Stomach smooth muscle (tissue), 2 donors: ENCODE results near the gene MBOAT7.
A peak's percentile ranks its signal among the peaks of the same experiment; 100 is the strongest.
"Not testable (repeated sequence)": the region's sequence is repeated elsewhere in the genome, so short reads cannot be mapped to it uniquely, and the experiment has no call there.

ENCODE experiments used
- H3K27ac ChIP-seq: one replicate; pipeline ENCODE4 v1.7.0; 2013; ENCODE audit warnings: mild to moderate bottlenecking, low read length, inconsistent platforms
- H3K27me3 ChIP-seq, 2 donors: one replicate each; pipeline ENCODE4 v1.7.0; 2013; ENCODE audit warnings: low read length in 2 of 2; ENCODE audit not compliant: insufficient read depth in 2 of 2, control insufficient read depth in 1 of 2
- H3K36me3 ChIP-seq, 2 donors: one replicate each; pipeline ENCODE4 v1.7.0; 2013; ENCODE audit warnings: low read length in 2 of 2; ENCODE audit not compliant: control insufficient read depth in 2 of 2, insufficient read depth in 2 of 2
- H3K4me1 ChIP-seq: one replicate; pipeline ENCODE4 v1.7.0; 2013; ENCODE audit warnings: low read length; ENCODE audit not compliant: control insufficient read depth, insufficient read depth
- H3K4me3 ChIP-seq, 2 donors: one replicate each; pipeline ENCODE4 v1.7.0; 2013; ENCODE audit warnings: low read length in 2 of 2
- H3K9ac ChIP-seq, 2 donors: one replicate each; pipeline ENCODE4 v1.7.0; 2013; ENCODE audit warnings: low read length in 2 of 2, mild to moderate bottlenecking in 1 of 2
- H3K9me3 ChIP-seq, 2 donors: one replicate each; pipeline ENCODE4 v1.7.0; 2013; ENCODE audit warnings: low read length in 2 of 2; ENCODE audit not compliant: control insufficient read depth in 2 of 2
- donor health status: healthy.
- donor health status: Pancreatic carcinoma.

The MBOAT7 gene

DNA sequence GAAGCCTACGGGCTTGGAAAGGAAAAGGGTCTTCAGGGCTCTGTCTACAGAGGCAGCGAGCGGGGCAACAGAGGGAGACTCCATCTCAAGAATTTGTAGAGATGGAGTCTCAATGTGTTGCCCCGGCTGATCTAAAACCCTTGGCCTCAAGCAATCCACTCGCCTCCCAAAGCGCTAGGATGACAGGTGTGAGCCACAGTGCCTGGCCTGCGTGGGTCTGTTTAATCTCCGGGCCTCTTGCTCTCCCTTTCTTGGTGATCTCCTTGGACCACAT lies 19.3 kb upstream of the MBOAT7 start:
- Histone ChIP-seq H3K9ac (peak overlapping the region in 1 of 2 donors; percentile 17), H3K9me3 (no peaks in the 10 kb centered on the region), H3K27ac (peak overlapping the region; percentile 66), H3K4me3 (no peak overlapping the region), H3K27me3 (no peaks in the 10 kb centered on the region), H3K36me3 (peaks cover 34 to 40% of the 10 kb centered on the region in 2 donors), H3K4me1 (peaks cover 51% of the 10 kb centered on the region)

DNA sequence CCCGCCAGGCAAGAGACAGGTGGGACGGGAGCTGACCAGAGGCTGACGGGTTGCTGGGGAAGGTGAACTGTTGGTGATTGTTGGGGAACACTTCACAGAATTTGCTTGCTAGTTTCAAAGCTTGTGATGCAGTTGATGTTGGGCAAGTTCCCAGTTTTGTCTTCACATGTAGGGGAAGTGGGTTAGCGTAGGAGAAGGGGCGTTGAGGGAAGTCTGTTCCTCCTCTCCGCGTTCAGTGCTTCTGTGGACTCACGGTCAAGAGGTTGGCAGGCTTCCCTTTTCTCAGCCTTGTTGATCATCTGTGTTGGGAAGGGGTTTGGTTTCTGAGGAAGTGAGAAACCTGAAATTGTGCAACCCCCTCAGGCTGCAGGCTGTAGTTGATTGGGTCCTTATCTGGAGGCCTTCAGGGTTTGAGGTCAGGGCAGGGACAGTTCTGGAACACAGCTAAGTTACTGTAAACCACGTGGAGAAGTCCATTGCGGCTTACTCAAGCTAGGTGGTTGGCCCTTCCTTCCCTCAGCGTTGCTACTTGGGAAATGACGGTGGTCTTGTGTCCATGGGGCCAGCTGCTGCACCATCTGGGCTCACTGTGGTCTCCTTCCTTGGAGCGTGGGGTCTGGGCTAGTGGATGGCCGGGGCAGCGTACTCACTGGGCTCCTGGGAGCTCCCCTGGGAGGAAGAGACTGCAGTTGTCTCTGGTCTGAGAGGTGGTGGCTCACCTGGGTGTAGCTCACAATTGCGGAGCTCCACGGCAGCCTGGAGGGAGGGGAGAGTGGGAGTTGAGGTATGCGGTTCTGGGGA lies 18.8 kb upstream of the MBOAT7 start:
- H3K9ac ChIP-seq: peak overlapping the region in 1 of 2 donors; percentile 21
- no peaks in the 10 kb centered on the region for H3K27me3 ChIP-seq
- peak overlapping the region; percentile 66 for H3K27ac ChIP-seq
- H3K4me3 ChIP-seq: no peak overlapping the region
- H3K36me3 ChIP-seq: peaks cover 40 to 44% of the 10 kb centered on the region in 2 donors
- H3K9me3 ChIP-seq: no peaks in the 10 kb centered on the region
- H3K4me1 ChIP-seq: peaks cover 56% of the 10 kb centered on the region

DNA sequence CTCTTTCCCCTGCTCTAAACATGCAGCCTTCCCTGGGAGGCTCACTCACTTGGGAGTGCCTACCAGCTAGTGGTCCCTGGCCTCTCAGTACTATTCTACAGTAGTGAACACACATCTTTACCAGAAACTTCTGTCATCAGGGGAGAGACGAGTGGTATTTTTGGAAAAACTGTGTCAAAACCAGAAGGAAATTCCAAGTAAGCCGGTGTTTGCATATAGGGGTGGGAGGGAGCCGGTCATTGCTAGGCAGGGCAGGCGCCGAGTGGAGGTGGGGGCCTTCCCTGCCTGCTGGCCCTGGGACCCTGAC lies 18.2 kb upstream of the MBOAT7 start:
- Histone ChIP-seq H3K4me3 (no peak overlapping the region), H3K9me3 (no peaks in the 10 kb centered on the region), H3K27ac (peak overlapping the region; percentile 31), H3K27me3 (no peaks in the 10 kb centered on the region), H3K9ac (no peak overlapping the region), H3K36me3 (peaks cover 44 to 50% of the 10 kb centered on the region in 2 donors), H3K4me1 (peaks cover 62% of the 10 kb centered on the region)

DNA sequence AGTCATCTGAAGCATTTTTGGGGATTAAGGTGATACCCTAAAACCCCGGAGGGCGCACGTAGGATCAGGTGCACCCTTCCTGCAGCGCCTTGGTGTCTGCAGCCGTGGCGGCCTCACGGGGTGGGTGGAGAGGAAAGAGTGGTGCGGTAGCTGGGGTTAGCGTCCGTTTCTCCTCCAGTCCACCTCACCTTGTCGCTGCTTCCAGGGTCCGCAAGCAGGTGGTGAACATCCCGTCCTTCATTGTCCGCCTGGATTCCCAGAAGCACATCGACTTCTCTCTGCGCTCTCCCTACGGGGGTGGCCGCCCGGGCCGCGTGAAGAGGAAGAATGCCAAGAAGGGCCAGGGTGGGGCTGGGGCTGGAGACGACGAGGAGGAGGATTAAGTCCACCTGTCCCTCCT lies 17.8 kb upstream of the MBOAT7 start:
- H3K9me3 ChIP-seq, H3K4me3 ChIP-seq, H3K27ac ChIP-seq, H3K27me3 ChIP-seq, H3K9ac ChIP-seq: not testable (repeated sequence)
- H3K36me3 ChIP-seq: peaks cover 48 to 54% of the 10 kb centered on the region in 2 donors
- H3K4me1 ChIP-seq: peaks cover 66% of the 10 kb centered on the region

DNA sequence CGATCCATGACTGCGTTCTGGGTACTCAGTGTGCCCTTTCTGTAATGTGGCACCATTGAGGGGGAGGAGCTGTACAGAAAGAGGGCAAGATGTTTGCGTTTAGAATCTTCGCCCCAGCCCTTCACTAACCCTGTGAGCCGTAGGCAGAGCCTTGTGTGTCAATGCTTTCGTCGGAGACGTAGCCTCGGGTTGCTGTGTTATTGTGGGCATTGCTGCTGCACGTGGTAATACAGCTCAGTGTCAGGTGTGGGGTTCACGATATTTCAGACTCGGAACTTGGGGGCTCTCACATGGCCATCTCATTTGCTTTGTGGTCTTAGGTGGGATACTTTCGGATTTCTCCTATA lies 17.4 kb upstream of the MBOAT7 start:
- Histone ChIP-seq H3K4me3 (no peak overlapping the region), H3K9ac (no peak overlapping the region), H3K9me3 (no peaks in the 10 kb centered on the region), H3K27me3 (no peaks in the 10 kb centered on the region), H3K36me3 (peaks cover 52 to 57% of the 10 kb centered on the region in 2 donors), H3K4me1 (peaks cover 70% of the 10 kb centered on the region), H3K27ac (no peak overlapping the region)

DNA sequence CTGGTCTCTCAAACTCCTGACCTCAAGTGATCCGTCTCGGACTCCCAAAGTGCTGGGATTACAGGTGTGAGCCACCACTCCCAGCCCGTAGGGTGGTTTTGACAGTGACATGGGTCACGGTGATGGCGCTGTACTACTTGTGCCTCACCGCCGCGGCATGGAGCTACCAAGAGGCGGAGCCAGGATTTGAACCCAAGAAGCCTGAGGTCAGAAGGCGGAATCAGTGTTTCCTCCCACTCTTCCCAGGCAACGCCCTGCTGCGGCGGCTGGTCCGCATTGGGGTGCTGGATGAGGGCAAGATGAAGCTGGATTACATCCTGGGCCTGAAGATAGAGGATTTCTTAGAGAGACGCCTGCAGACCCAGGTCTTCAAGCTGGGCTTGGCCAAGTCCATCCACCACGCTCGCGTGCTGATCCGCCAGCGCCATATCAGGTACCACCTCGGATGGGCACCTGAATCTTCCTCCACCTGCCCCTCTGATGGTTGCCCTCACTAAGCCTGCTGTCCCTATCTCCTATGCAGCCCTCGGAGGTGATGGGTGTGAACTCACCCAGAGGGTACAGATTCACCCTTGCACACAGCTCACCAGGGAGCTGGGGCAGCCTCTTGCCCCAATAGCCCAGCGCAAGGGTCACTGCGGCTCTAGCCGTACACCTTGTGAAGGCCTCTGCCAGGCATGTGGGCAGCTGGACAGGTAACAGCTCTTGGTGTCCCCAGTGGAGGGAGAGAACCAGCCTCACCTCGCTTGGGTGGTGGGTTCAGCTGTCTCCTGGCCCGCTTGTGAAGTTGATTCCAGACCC lies 16.9 kb upstream of the MBOAT7 start:
- H3K36me3 ChIP-seq: peaks cover 52 to 57% of the 10 kb centered on the region in 2 donors
- H3K4me3 ChIP-seq: no peak overlapping the region
- H3K9me3 ChIP-seq: no peaks in the 10 kb centered on the region
- H3K4me1 ChIP-seq: peaks cover 76% of the 10 kb centered on the region
- H3K27me3 ChIP-seq: no peaks in the 10 kb centered on the region
- no peak overlapping the region for H3K27ac ChIP-seq
- no peak overlapping the region for H3K9ac ChIP-seq

DNA sequence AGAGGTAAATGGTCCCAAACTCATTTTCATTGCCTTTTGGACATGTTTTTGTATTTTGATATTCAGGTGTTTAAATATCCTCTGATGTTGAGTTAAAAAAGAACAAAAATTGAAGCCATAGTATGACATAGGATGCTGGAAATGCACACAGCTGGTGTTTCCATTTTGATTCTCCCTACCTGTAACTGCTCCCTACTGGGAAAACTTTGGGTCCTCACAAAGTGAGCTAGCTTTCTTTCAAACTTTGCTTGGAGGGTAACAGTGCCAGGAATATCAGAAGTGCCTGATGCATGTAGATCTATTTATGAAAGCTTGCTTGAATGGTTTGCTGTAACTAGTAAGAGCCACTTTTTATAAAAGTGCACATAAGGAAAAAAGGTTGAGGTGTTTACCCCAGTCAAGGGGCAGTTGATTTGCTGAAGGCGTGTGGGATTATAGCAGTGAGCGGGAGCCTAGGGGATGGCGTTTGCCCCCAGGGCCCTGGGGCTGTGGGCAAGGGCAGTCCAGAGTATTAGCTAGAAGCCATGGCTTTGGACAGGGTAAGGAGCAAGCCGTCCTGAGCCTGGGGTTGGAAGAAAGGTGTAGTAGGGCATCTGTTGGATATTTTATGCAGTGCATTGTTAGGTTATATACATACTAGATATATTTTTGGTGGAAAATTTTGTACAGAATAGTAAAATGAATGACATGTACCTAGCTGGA lies 15.5 kb upstream of the MBOAT7 start:
- H3K9me3 ChIP-seq: no peaks in the 10 kb centered on the region
- no peak overlapping the region for H3K27ac ChIP-seq
- H3K4me1 ChIP-seq: peaks cover 76% of the 10 kb centered on the region
- no peaks in the 10 kb centered on the region for H3K27me3 ChIP-seq
- H3K4me3 ChIP-seq: no peak overlapping the region
- H3K36me3 ChIP-seq: peaks cover 52 to 57% of the 10 kb centered on the region in 2 donors
- H3K9ac ChIP-seq: peak overlapping the region in 1 of 2 donors; percentile 22

DNA sequence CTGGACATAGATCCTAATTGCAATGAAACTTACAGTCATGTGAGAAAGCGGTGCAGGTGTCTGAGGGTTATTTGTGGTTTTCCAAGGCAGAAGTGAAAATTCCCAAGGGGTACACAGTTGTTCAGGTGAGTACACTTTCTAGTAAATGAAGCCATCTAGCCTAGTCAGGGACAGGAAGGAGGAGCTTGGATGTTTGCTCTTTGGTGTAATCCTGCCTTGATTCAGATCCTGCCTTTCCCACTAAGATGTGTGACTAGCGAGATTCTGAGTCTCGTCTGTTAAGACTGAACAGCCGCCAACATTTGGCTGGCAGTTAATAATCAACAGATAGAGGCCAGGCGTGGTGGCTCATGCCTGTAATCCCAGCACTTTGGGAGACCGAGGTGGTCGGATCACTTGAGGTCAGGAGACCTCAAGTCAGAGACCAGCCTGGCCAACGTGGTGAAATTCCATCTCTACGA lies 13.8 kb upstream of the MBOAT7 start:
- H3K9me3 ChIP-seq: no peaks in the 10 kb centered on the region
- H3K36me3 ChIP-seq: peaks cover 49 to 54% of the 10 kb centered on the region in 2 donors
- H3K4me1 ChIP-seq: peaks cover 61% of the 10 kb centered on the region
- no peak overlapping the region for H3K4me3 ChIP-seq
- peak overlapping the region; percentile 21 to 34 for H3K9ac ChIP-seq
- H3K27ac ChIP-seq: no peak overlapping the region
- H3K27me3 ChIP-seq: no peaks in the 10 kb centered on the region

DNA sequence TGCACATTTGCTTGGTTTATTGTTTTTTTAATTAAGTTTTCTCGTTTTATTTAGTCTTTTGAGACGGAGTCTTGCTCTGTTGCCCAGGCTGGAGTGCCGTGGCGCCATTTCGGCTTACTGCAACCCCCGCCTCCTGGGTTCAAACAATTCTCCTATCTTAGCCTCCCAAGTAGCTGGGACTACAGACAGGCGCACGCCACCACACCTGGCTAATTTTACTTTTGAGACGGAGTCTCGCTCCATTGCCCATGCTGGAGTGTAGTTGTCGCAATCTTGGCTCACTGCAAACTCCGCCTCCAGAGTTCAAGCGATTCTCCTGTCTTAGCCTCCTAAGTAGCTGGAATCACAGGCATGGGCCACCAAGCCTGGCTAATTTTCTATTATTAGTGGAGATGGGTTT lies 12.6 kb upstream of the MBOAT7 start:
- H3K36me3 ChIP-seq: peaks cover 41 to 45% of the 10 kb centered on the region in 2 donors
- peak overlapping the region in 1 of 2 donors; percentile 91 for H3K9ac ChIP-seq
- no peaks in the 10 kb centered on the region for H3K9me3 ChIP-seq
- H3K4me1 ChIP-seq: peaks cover 56% of the 10 kb centered on the region
- no peaks in the 10 kb centered on the region for H3K27me3 ChIP-seq
- H3K4me3 ChIP-seq: peak overlapping the region; percentile 92 to 95
- no peak overlapping the region for H3K27ac ChIP-seq

DNA sequence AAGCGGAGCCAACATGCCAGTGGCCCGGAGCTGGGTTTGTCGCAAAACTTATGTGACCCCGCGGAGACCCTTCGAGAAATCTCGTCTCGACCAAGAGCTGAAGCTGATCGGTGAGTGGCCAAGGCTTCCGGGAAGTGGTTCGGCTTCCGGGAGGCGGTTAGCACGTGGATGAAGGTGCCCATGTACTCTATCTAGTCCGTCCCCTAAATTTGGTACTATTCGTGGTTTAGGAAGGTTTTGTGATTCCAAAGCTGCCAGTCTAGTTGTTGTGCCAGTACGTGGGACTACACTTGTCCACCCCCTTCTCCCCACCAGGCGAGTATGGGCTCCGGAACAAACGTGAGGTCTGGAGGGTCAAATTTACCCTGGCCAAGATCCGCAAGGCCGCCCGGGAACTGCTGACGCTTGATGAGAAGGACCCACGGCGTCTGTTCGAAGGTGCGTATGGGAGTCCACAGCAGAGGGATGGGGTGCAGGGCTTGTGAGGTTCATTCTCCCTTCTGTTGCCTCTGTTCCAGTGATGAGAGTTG lies 11.9 kb upstream of the MBOAT7 start:
- peak overlapping the region; percentile 92 for H3K27ac ChIP-seq
- H3K4me3 ChIP-seq: peak overlapping the region; percentile 92 to 95
- no peaks in the 10 kb centered on the region for H3K9me3 ChIP-seq
- H3K9ac ChIP-seq: peak overlapping the region; percentile 91 to 96
- H3K4me1 ChIP-seq: peaks cover 53% of the 10 kb centered on the region
- H3K36me3 ChIP-seq: peaks cover 34 to 37% of the 10 kb centered on the region in 2 donors
- no peaks in the 10 kb centered on the region for H3K27me3 ChIP-seq
